Kasumi-1 (cell line): ENCODE measurements around the gene WDR45.

ENCODE experiments used
- DNase-seq, 2 experiments: peaks; one replicate each; lab custom pipeline; 2025; lab: John Stamatoyannopoulos, UW

Gene WDR45

DNA sequence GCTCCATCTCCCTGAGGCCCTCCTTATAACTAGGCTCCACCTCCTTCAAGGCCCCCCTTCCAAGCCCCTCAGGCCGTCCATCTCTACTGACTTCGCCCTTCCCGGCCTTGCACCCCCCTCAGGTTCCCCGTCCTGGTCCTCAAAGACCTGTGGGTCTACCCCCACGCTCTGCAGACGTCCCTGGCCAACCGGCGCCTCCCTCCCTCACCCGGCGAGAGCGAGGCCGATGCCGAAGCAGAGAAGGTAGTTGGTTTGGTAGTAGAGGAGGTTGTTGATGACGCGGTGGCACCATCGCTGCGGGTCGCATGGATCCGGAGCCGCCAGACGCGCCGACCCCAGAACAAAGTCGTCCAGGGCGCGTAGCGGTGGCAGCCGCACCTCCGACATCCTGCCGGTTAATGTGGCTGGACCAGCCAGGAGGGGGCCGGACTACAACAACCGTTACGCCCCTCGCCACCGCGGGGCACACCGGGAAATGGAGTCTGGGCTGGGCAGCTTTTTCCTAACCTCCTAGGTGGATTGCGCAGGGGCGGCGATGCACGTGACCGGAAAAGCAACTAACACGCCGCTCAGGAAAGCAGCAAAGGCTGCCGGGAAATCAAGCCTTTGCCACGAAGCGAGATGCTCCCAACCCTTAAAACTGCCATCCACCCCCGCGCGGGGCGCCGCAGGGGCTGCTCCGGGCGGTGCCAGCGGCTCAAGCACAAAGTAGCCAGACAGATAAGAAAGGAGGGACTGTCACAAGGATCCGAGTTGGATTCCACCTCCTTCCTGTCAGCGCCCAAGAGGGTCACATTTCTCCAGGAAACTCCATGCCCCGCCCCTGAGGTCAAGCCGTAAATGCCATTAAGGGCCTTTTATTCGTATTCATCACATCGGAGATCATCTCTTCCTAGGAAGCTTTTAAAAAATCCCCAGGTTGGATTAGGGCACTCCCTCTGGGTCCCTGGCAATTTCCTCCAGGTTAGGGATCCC, 5.8 kb downstream of the WDR45 start, which contains the start of gene PRAF2:
TSS of gene PRAF2 (minus strand) at position 402 of the 975 bp plus-strand sequence. CDS start at position 387, 15 bp downstream.
- DNase-seq, result no peak

DNA sequence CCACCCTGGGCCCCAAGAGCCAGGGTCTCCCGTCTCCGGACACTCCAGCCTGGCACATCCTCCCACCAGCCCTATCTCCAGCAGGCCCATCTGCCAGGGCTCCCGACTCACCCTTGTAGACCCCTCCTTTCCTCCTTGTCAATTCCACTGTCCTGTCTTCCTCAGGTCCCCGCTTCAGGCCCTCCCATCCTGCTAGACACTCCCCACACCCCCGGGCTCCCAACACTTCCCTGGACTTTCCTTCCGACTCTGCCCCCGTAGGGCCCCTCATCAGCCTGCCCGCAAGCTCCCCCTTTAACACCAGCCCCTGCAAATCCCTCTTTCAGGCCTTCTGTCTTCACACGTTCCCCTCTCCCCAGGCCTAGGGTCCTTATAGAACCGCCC, 7.0 kb downstream of the WDR45 start:
- DNase-seq, result no peak

DNA sequence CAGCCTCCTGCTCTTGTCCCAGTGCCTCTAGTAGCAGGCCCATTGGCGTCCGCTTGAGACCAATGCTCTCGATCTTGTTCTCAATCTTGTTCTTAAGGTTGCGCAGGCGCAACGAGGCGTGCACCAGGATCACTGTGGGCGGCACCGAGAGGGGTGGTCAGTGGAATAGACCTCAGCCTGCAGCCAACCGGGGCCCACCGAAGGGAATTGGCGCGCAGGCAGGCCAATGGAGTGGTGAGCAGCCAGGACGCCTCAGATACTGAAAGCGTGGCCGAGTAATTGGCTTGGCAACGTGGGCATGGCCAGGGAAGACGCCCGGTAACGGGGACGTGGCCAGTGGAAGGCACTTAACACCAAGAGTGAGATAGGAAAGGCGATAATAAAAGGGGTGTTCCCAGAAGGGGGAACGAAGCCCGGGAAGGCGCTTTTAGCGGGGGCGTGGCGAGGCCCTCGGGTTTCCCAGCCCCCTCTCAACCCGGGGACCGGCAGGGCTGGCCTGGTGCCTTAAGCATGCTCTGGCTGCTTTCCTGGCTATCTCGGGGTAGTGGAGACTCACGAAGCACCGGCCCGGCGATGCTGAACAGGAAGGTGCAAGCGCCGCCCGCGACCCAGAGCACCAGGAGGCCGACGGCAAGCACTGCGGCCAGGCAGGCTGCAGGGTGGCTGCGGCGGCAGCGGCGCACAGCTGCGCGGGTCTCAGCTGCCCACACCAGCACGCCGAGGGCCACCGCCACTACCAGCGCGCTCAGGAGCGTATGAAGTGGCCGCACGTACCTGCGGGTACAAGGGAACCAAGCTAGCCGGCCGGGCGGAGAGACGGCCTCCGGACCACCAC, 7.6 kb downstream of the WDR45 start:
- DNase-seq, result no peak

- no peak for DNase-seq
These were observed 8.7 kb downstream of the WDR45 start for GRCh38 chrX:49070988-49071387.

GRCh38 chrX:49069038-49069437, 10.6 kb downstream of the WDR45 start:
- no peak for DNase-seq

DNA sequence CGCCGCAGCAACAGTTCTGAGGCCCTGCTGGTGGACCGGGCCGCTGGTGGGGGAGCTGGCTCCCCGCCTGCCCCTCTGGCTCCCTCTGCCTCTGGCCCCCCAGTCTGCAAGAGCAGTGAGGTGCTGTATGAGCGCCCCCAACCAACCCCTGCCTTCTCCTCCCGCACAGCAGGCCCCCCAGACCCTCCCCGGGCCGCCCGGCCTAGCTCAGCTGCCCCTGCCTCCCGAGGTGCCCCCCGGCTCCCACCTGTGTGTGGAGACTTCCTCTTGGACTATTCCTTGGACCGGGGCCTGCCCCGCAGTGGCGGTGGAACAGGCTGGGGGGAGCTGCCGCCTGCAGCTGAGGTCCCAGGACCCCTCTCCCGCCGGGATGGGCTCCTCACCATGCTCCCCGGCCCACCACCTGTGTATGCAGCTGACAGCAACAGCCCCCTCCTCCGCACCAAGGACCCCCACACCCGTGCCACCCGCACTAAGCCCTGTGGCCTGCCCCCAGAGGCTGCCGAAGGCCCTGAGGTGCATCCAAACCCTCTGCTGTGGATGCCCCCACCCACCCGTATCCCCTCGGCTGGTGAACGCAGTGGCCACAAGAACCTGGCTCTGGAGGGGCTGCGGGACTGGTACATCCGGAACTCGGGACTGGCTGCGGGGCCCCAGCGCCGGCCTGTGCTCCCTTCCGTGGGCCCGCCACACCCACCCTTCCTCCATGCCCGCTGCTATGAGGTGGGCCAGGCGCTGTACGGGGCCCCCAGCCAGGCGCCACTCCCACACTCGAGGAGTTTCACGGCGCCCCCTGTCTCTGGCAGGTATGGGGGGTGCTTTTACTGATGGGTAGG, 12.2 kb downstream of the WDR45 start:
- DNase-seq, result no peak

DNA sequence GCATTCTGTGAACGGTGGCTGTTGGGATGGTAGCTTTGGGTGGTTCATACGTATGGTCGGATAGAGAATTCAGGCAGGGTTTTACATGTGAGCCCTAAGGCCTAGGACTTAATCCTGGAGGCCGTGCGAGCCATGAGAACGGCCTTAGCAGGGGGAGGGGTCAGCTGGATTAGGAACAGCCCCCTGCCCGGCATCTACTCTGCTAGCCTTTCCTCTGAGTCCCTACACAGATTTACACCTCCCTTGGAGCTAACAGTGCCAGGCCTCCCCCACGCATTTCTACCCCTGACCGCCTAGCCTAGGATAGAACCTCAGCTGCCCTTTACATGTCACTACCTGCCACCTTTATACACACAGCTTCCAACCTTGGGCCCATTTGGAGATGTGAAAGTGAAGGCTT, 13.0 kb downstream of the WDR45 start:
- no peak for DNase-seq

- DNase-seq, result no peak
These were observed 13.4 kb downstream of the WDR45 start for GRCh38 chrX:49066278-49066677.

DNA sequence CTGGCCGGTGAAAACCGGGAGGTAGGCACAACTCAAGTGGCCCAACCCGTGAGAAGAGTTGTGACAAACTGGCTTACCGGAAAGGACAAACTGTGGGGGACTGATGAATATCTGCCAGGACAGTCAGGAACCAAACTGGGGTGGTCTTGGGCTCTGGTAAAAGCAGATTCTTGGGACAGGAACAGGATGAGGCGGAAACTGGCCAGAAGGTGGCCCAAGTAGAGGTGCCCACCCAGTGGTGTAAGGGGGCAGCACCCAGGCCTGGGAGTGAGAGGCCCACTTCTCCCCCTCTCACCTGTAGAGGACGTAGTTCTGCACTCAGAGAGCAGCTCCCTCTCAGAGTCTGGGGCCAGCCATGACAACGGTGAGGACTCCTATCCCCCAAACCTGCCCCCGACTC, 15.0 kb downstream of the WDR45 start:
- DNase-seq, result no peak

- no peak for DNase-seq
These were observed 15.4 kb downstream of the WDR45 start for GRCh38 chrX:49064303-49064702.

- no peak for DNase-seq
These were observed 16.0 kb downstream of the WDR45 start for GRCh38 chrX:49063715-49064114.

DNA sequence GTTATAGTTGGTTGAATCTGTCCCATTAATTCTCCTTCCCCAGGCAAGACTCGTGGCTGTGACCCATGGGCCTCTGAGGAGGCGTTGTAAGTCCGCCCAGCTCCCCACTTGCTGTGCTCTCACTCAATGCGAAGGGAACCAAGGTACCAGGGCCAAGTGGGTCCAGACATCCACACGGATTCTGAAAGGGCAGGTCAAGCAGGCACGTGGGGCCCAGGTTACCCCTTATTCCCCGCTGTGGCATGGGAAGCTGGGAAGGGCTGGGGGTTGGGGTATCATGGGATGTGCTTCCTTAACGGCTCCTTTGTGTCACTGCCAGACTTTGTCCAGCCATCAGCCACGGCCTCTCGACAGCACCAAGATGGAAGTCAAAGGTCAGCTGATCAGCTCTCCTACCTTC, 17.8 kb downstream of the WDR45 start:
- DNase-seq, result no peak

- no peak for DNase-seq
These were observed 18.2 kb downstream of the WDR45 start for GRCh38 chrX:49061490-49061889.

GRCh38 chrX:49060914-49061313, 18.8 kb downstream of the WDR45 start:
- DNase-seq, result no peak

- no peak for DNase-seq
These were observed 20.0 kb downstream of the WDR45 start for GRCh38 chrX:49059681-49060085.

GRCh38 chrX:49059201-49059600, 20.5 kb downstream of the WDR45 start:
- no peak for DNase-seq

GRCh38 chrX:49058794-49059193, 20.9 kb downstream of the WDR45 start, which contains the start of gene CCDC120:
Gene CCDC120 (plus strand): TSS chrX:49058999. CDS start chrX:49062042, 3,043 bp downstream.
- no peak for DNase-seq

DNA sequence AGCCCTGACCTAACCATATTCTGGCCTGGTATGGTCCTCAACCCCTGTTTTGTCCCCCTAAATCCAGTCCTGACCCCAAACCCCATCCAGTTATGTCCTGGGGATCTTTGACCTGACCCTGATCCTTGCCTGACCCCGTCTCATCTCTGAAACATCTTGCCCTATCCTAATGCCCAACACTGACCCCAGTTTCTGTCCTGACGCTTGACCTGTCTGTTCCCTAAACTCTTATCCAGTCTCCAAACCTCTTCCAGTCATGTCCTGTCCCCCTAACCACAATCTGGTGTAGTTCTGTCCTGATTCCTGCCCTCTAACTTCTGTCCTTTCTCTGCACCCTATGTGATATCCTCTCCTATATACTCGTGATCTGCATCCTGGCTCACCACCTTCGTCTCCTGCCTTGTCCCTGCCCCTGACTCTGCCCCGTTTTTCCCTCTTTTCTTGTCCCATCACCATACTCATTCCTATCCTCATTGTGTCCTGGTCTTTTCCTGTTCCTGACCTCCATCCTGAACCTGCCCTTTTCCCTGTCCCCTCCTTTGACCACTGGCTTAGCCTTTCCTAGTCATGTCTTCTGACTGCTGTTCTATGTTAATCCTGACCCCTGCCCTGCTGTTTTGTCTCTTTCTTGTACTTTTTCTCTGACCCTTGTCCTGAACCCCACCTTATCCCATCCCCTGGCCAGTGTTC, 25.5 kb downstream of the WDR45 start:
- DNase-seq, result no peak

GRCh38 chrX:49053223-49054072, 26.2 kb downstream of the WDR45 start:
- peak; percentile 47 to 48 for DNase-seq

GRCh38 chrX:49043987-49044281, 35.8 kb downstream of the WDR45 start:
- DNase-seq, result no peak
